GM12878 (cell line): Measurements from ENCODE around the gene CDK15. TPM values are rescaled to one million over a fixed set of nuclear protein-coding genes. Genes with fewer than 3 reads are reported as not detected.

Source experiments
- ATAC-seq: fragments of 200-7000 bp; cut with Tn5 transposase; 3 replicates; pipeline ENCODE4 v1.9.1; 2020; ENCODE audit warnings: mild to moderate bottlenecking, moderate library complexity
- BruUV-seq: library from RNA; stranded (reverse); fragments of 400-500 nt; replicated peaks from 2 replicates; lab custom pipeline; 2021; lab: Mats Ljungman, UMichigan
- CTCF ChIA-PET: fragments of 300-600 bp; sonication (Branson Sonifier 250); formaldehyde crosslinking; extraction: SDS; loops from one replicate; lab custom pipeline; 2021; ENCODE audit warnings: inconsistent platforms; lab: Yijun Ruan, JAX
- POLR2A ChIA-PET: fragments of 350-600 bp; formaldehyde crosslinking; extraction: SDS; loops from one replicate; lab custom pipeline; 2021; ENCODE audit warnings: inconsistent platforms; lab: Charles Lee
- RAD21 ChIA-PET: fragments of 300-600 bp; sonication (Branson Sonifier 250); formaldehyde crosslinking; loops from one replicate; lab custom pipeline; 2023; ENCODE audit warnings: antibody characterized with exemption; ENCODE audit not compliant: unreplicated experiment; lab: Charles Lee
- SMC1A ChIA-PET: fragments of 300-600 bp; sonication (Branson Sonifier 250); formaldehyde crosslinking; loops from one replicate; lab custom pipeline; 2023; ENCODE audit not compliant: unreplicated experiment, uncharacterized antibody; lab: Charles Lee
- DNase-seq: peaks from one replicate; pipeline ENCODE4 v3.0.0-alpha.2; 2011; ENCODE audit warnings: low read depth, low spot score
- FAIRE-seq: peaks from 3 replicates; lab custom pipeline; 2011; peaks lifted over from hg19 to GRCh38; lab: Jason Lieb, UNC
- H2AFZ ChIP-seq: 2 replicates; pipeline ENCODE4 v1.6.0; 2011; ENCODE audit warnings: low read depth, low read length, control low read depth; ENCODE audit not compliant: control insufficient read depth
- H3K27ac ChIP-seq: 2 replicates; pipeline ENCODE4 v1.5.1; 2011; ENCODE audit warnings: control low read depth; ENCODE audit not compliant: control insufficient read depth, insufficient read depth
- H3K27me3 ChIP-seq, 2 experiments: replicated peaks in 1 of 2; 2 replicates each; pipeline versions ENCODE4 v1.6.0 to v1.6.1; 2011; ENCODE audit warnings: low read length in 1 of 2; ENCODE audit not compliant: control insufficient read depth in 2 of 2, insufficient read depth in 2 of 2
- H3K36me3 ChIP-seq, 2 experiments: 2 replicates each; pipeline ENCODE4 v1.5.1; 2011; ENCODE audit warnings: low read length in 1 of 2; ENCODE audit not compliant: control insufficient read depth in 2 of 2, insufficient read depth in 2 of 2
- H3K4me1 ChIP-seq: 2 replicates; pipeline ENCODE4 v1.6.1; 2011; ENCODE audit warnings: mild to moderate bottlenecking, low read length, moderate library complexity, mixed read lengths; ENCODE audit not compliant: control insufficient read depth, insufficient read depth
- H3K4me2 ChIP-seq: 2 replicates; pipeline ENCODE4 v1.6.0; 2011; ENCODE audit warnings: control low read depth; ENCODE audit not compliant: control insufficient read depth, insufficient read depth
- H3K4me3 ChIP-seq: fragments of 200-600 bp; sonication (generic); 2 replicates; pipeline ENCODE4 v1.5.1; 2016
- H3K79me2 ChIP-seq: 2 replicates; pipeline ENCODE4 v1.6.0; 2011; ENCODE audit warnings: low read length; ENCODE audit not compliant: control insufficient read depth, insufficient read depth
- H3K9ac ChIP-seq: 2 replicates; pipeline ENCODE4 v1.8.0; 2011; ENCODE audit warnings: low read length, control low read depth, mixed read lengths; ENCODE audit not compliant: control insufficient read depth, insufficient read depth
- H3K9me3 ChIP-seq: replicated peaks from 3 replicates; pipeline ENCODE4 v1.5.1; 2011; ENCODE audit warnings: mild to moderate bottlenecking, low read length; ENCODE audit not compliant: control insufficient read depth, insufficient read depth
- H4K20me1 ChIP-seq: 2 replicates; pipeline ENCODE4 v1.6.0; 2011; ENCODE audit not compliant: control insufficient read depth, insufficient read depth
- CBX3 ChIP-seq: fragments of 200-600 bp; sonication (generic); IDR thresholded peaks from 2 replicates; pipeline ENCODE4 v1.6.1; 2016; ENCODE audit warnings: low read depth, borderline replicate concordance
- DPF2 ChIP-seq: fragments of 450-650 bp; IDR thresholded peaks from 2 replicates; pipeline ENCODE4 v1.6.1; 2017; ENCODE audit warnings: mild to moderate bottlenecking
- ESRRA ChIP-seq: IDR thresholded peaks from 2 replicates; pipeline ENCODE4 v1.6.1; 2012; ENCODE audit warnings: mild to moderate bottlenecking, low read length, improper control_type of control experiment
- FOXM1 ChIP-seq: IDR thresholded peaks from 2 replicates; pipeline ENCODE4 v1.6.1; 2012; ENCODE audit warnings: low read depth, mild to moderate bottlenecking, inconsistent platforms, low read length, moderate library complexity
- GABPA ChIP-seq: IDR thresholded peaks from 2 replicates; pipeline ENCODE4 v1.6.1; 2014; ENCODE audit warnings: antibody characterized with exemption, low read depth, mild to moderate bottlenecking, inconsistent platforms
- HDAC2 ChIP-seq: fragments of 200-600 bp; sonication (generic); IDR thresholded peaks from 2 replicates; pipeline ENCODE4 v1.6.1; 2017
- MEF2B ChIP-seq: fragments of 450-650 bp; IDR thresholded peaks from 2 replicates; pipeline ENCODE4 v1.6.1; 2018; ENCODE audit warnings: mild to moderate bottlenecking, moderate library complexity; ENCODE audit not compliant: partially characterized antibody, poor library complexity, severe bottlenecking
- MTA3 ChIP-seq: IDR thresholded peaks from 2 replicates; pipeline ENCODE4 v1.6.1; 2012; ENCODE audit warnings: low read length, inconsistent platforms, borderline replicate concordance
- PBX3 ChIP-seq: IDR thresholded peaks from 2 replicates; pipeline ENCODE4 v1.6.1; 2011; ENCODE audit warnings: mild to moderate bottlenecking, low read depth, low read length, moderate library complexity; ENCODE audit not compliant: insufficient replicate concordance
- SIN3A ChIP-seq: IDR thresholded peaks from 2 replicates; pipeline ENCODE4 v1.6.1; 2012; ENCODE audit warnings: low read depth, low read length, improper control_type of control experiment
- SREBF1 ChIP-seq: IDR thresholded peaks from 2 replicates; pipeline ENCODE4 v1.6.1; 2012; ENCODE audit warnings: mild to moderate bottlenecking, low read length
- TBL1XR1 ChIP-seq: IDR thresholded peaks from 2 replicates; pipeline ENCODE4 v1.6.1; 2012; ENCODE audit warnings: low read depth, low read length, improper control_type of control experiment
- WRNIP1 ChIP-seq: IDR thresholded peaks from 2 replicates; pipeline ENCODE4 v1.6.1; 2011; ENCODE audit warnings: low read depth, low read length, improper control_type of control experiment, borderline replicate concordance
- ZBED1 ChIP-seq: IDR thresholded peaks from 2 replicates; pipeline ENCODE4 v1.6.1; 2016; ENCODE audit warnings: borderline replicate concordance
- ZNF24 ChIP-seq: fragments of 450-650 bp; IDR thresholded peaks from 2 replicates; pipeline ENCODE4 v1.6.1; 2017; ENCODE audit warnings: antibody characterized with exemption, mild to moderate bottlenecking
- ZSCAN29 ChIP-seq: fragments of 450-650 bp; IDR thresholded peaks from 2 replicates; pipeline ENCODE4 v1.6.1; 2017; ENCODE audit warnings: mild to moderate bottlenecking, moderate library complexity
- ZZZ3 ChIP-seq: IDR thresholded peaks from 2 replicates; pipeline ENCODE4 v1.6.1; 2011; ENCODE audit warnings: low read depth; ENCODE audit not compliant: control insufficient read depth, insufficient read length
- WGBS: methylation state at CpG from one replicate; pipeline ENCODE4 v1.1.6; 2016; ENCODE audit warnings: low lambda C conversion rate; ENCODE audit not compliant: insufficient replicate concordance, insufficient coverage; ENCODE audit errors: missing lambda C conversion rate; 5-methylcytosine and 5-hydroxymethylcytosine counted together
- in situ Hi-C: fragments of 300-500 bp; cut with MboI; formaldehyde crosslinking; loops from 9 replicates; pipeline ENCODE4 v1.14.3; 2018; ENCODE audit warnings: mixed read lengths
- intact Hi-C: fragments of 100-400 bp; cut with micrococcal nuclease; formaldehyde crosslinking; loops from one replicate; pipeline ENCODE4 v1.14.2; 2022; ENCODE audit not compliant: unreplicated experiment
- polyA plus RNA-seq, 11 experiments: library from polyadenylated mRNA; depleted of rRNA in 4 of 11; unstranded in 6 of 11; stranded (reverse) in 5 of 11; fragments of >200 nt; fragmentation: Nextera tagmentation in 4 of 11; fragmentation: Illumina TruSeq in 1 of 11; extraction: Ambion mirVana in 4 of 11; extraction: Trizol in 1 of 11; gene quantifications; 1 replicate in 1 of 11; 2 replicates in 10 of 11; pipeline versions ENCODE4 v1.2.1 to v1.2.3, GENCODE V29; 2011 to 2016; ENCODE audit warnings: inconsistent platforms in 2 of 11, missing spikeins in 2 of 11, low read depth in 1 of 11
- total RNA-seq, 4 experiments: library from RNA; depleted of rRNA in 3 of 4; stranded (reverse); fragments of >200 nt in 3 of 4; fragmentation: Illumina TruSeq in 1 of 4; extraction: Trizol in 1 of 4; gene quantifications; 2 replicates each; pipeline versions ENCODE4 v1.2.1 to v1.2.3, GENCODE V29; 2013 to 2021

Gene CDK15
- total and polyA plus RNA-seq, 10 of the 15 experiments (the other 5 are each of a cell fraction or from before 2014, with no cell fraction given): 0.01 to 0.04 TPM; not detected in 8

- H3K27me3 ChIP-seq: peaks cover 0 to 3% of the 10 kb centered on the region in 2 experiments; a peak in 2 of 4 replicates
- WGBS: 40% methylated on average over 4 of the region's 4 CpGs
- no peak overlapping the region for H3K9ac ChIP-seq
- H3K4me3 ChIP-seq: no peak overlapping the region
- BruUV-seq: no TSS peak
- in situ Hi-C loops (no loop called here), intact Hi-C loops (loop anchor here (5.0 kb wide), 1 partner anchor 58 kb away; no protein-coding TSS in a partner anchor)
- RAD21 ChIA-PET: interaction anchor here (0.9 kb wide), 1 partner anchor 12 kb away, joined by 3 read pairs; no protein-coding TSS in a partner anchor
- H2AFZ ChIP-seq: no peak overlapping the region
- no peak overlapping the region for H3K4me2 ChIP-seq
- FAIRE-seq: no peak
- CTCF ChIA-PET: interaction anchor here (0.8 to 1.0 kb wide), 2 partner anchors 37 to 326 kb away, joined by 3 read pairs; no protein-coding TSS in a partner anchor
- no peaks in the 10 kb centered on the region for H3K79me2 ChIP-seq
- H3K4me1 ChIP-seq: no peaks in the 10 kb centered on the region
- H3K36me3 ChIP-seq: no peaks in the 10 kb centered on the region
- no peak for ATAC-seq
- no peak for DNase-seq
- no peaks in the 10 kb centered on the region for H3K9me3 ChIP-seq
- POLR2A ChIA-PET: interaction anchor here (0.6 kb wide), 1 partner anchor 73 kb away, joined by 3 read pairs; no protein-coding TSS in a partner anchor
- TF ChIP-seq DPF2: no peak
- no peak for TF ChIP-seq SIN3A
- TF ChIP-seq HDAC2: no peak
- no peak for TF ChIP-seq ZZZ3
- H4K20me1 ChIP-seq: no peaks in the 10 kb centered on the region
- no peak overlapping the region for H3K27ac ChIP-seq
- SMC1A ChIA-PET: interaction anchor here (1.3 to 1.9 kb wide), 2 partner anchors 320 to 324 kb away, joined by 3 to 7 read pairs; no protein-coding TSS in a partner anchor
Observed at GRCh38 chr2:201854841-201855240, 48.5 kb downstream of the CDK15 start.

- ChIA-PET RAD21 (interaction anchor here (0.9 kb wide), 1 partner anchor 11 kb away, joined by 3 read pairs; no protein-coding TSS in a partner anchor), SMC1A (interaction anchor here (0.6 to 1.9 kb wide), 2 partner anchors 323 to 379 kb away, joined by 3 to 7 read pairs; no protein-coding TSS in a partner anchor), POLR2A (interaction anchor here (0.7 kb wide), 1 partner anchor 125 kb away, joined by 3 read pairs; no protein-coding TSS in a partner anchor), CTCF (interaction anchor here (0.8 to 1.0 kb wide), 2 partner anchors 37 to 325 kb away, joined by 3 read pairs; no protein-coding TSS in a partner anchor)
- 7% methylated on average over 3 of the region's 3 CpGs for WGBS
- intact Hi-C loops: loop anchor here (5.0 kb wide), 1 partner anchor 58 kb away; no protein-coding TSS in a partner anchor
- in situ Hi-C loops: no loop called here
- Histone ChIP-seq H3K79me2 (no peaks in the 10 kb centered on the region), H2AFZ (no peak overlapping the region), H3K27ac (no peak overlapping the region), H4K20me1 (no peaks in the 10 kb centered on the region), H3K4me2 (no peak overlapping the region), H3K4me1 (no peaks in the 10 kb centered on the region), H3K9ac (no peak overlapping the region), H3K9me3 (no peaks in the 10 kb centered on the region), H3K4me3 (no peak overlapping the region), H3K27me3 (peaks cover 0 to 3% of the 10 kb centered on the region in 2 experiments; a peak in 2 of 4 replicates), H3K36me3 (no peaks in the 10 kb centered on the region)
- BruUV-seq: no TSS peak
- FAIRE-seq: no peak
- DNase-seq: no peak
- no peak for ATAC-seq
- TF ChIP-seq WRNIP1: no peak
- TF ChIP-seq CBX3: no peak
- TF ChIP-seq ZBED1: no peak
- TF ChIP-seq TBL1XR1: no peak
- TF ChIP-seq PBX3: no peak
- no peak for TF ChIP-seq SREBF1
- TF ChIP-seq ZNF24: no peak
- TF ChIP-seq FOXM1: no peak
- no peak for TF ChIP-seq MTA3
- TF ChIP-seq MEF2B: no peak
- TF ChIP-seq ZSCAN29: no peak
- TF ChIP-seq ESRRA: no peak
- no peak for TF ChIP-seq GABPA
Observed at GRCh38 chr2:201855356-201855755, 49.0 kb downstream of the CDK15 start.
